ENCODE data around the gene ALDOB.

DNA sequence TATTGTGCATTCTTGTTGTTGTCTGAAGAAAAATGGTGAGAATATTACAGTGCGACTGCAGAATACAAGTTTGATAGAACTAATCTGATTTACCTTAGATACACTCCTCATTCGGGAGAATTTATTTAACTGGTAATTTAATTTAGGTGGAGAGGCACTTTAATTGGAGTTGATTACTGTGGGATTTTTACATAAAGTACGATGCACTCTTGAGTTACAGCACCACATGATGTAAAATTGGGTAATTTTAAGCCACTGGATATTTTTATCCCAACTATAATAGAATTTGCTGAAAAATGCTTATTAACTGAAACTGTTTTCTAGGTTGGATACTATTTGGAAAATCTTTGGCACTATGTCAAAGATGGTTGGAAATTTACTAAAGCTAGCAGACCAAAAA, 35.4 kb upstream of the ALDOB start:
- no peak for TF ChIP-seq POLR2A (IDR thresholded peaks at IDR 0.05)
- TF ChIP-seq, protein P1, sequence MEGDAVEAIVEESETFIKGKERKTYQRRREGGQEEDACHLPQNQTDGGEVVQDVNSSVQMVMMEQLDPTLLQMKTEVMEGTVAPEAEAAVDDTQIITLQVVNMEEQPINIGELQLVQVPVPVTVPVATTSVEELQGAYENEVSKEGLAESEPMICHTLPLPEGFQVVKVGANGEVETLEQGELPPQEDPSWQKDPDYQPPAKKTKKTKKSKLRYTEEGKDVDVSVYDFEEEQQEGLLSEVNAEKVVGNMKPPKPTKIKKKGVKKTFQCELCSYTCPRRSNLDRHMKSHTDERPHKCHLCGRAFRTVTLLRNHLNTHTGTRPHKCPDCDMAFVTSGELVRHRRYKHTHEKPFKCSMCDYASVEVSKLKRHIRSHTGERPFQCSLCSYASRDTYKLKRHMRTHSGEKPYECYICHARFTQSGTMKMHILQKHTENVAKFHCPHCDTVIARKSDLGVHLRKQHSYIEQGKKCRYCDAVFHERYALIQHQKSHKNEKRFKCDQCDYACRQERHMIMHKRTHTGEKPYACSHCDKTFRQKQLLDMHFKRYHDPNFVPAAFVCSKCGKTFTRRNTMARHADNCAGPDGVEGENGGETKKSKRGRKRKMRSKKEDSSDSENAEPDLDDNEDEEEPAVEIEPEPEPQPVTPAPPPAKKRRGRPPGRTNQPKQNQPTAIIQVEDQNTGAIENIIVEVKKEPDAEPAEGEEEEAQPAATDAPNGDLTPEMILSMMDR (IDR thresholded peaks at IDR 0.05 in 4 of 5, conservative IDR thresholded peaks at IDR 0.05 in 1 of 5): no peak

All from gastrocnemius medialis (tissue), 4 donors.